IgD-negative memory B cell (primary cell): ENCODE results near the gene ZNF699. TPM values are rescaled to one million over a fixed set of nuclear protein-coding genes. Genes with fewer than 3 reads are reported as not detected.
A peak's percentile ranks its signal among the peaks of the same experiment; 100 is the strongest.
"Not testable (repeated sequence)": the region's sequence is repeated elsewhere in the genome, so short reads cannot be mapped to it uniquely, and the experiment has no call there.

ENCODE experiments used
- H3K27ac Mint-ChIP-seq, 3 donors: one replicate each; pipeline ENCODE4 v1.8.0; 2020 to 2022; ENCODE audit warnings: mild to moderate bottlenecking in 3 of 3, mixed read lengths in 3 of 3, moderate library complexity in 1 of 3
- H3K27me3 Mint-ChIP-seq: one replicate; pipeline ENCODE4 v1.8.0; 2021; ENCODE audit warnings: mixed read lengths
- H3K36me3 Mint-ChIP-seq: one replicate; pipeline ENCODE4 v1.8.0; 2020; ENCODE audit warnings: mild to moderate bottlenecking, mixed read lengths
- H3K4me1 Mint-ChIP-seq, 3 donors: one replicate each; pipeline ENCODE4 v1.8.0; 2020 to 2022; ENCODE audit warnings: mixed read lengths in 3 of 3, mild to moderate bottlenecking in 1 of 3
- H3K4me3 Mint-ChIP-seq, 4 donors: one replicate each; pipeline ENCODE4 v1.8.0; 2020 to 2022; ENCODE audit warnings: mild to moderate bottlenecking in 4 of 4, mixed read lengths in 4 of 4, moderate library complexity in 3 of 4
- H3K9me3 Mint-ChIP-seq, 3 donors: one replicate each; pipeline ENCODE4 v1.8.0; 2020 to 2021; ENCODE audit warnings: mixed read lengths in 3 of 3, mild to moderate bottlenecking in 1 of 3
- polyA plus RNA-seq: library from polyadenylated mRNA; unstranded; fragments of 300-500 nt; fragmentation: Illumina TruSeq; gene quantifications from one replicate; pipeline ENCODE4 v1.2.3, GENCODE V29; 2021

ZNF699 gene
- polyA plus RNA-seq, 1 donor from 2014 or later: 8.6 TPM

DNA sequence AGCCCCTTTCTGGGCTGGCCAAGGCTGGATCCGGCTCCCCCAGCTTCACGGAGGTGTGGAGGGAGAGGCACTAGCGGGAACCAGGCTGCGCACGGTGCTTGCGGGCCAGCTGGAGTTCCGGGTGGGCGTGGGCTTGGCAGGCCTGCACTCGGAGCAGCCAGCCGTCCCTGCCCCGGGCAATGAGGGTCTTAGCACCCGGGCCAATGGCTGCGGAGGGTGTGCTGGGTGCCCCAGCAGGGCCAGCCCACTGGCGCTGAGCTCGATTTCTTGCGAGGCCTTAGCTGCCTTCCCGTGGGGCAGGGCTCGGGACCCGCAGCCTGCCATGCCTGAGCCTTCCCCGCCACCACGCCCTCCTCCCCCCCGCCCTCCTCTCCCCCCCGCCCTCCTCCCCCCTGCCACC, 11.7 kb upstream of the ZNF699 start:
- Mint-ChIP-seq H3K4me3 (no peak overlapping the region), H3K27ac (no peak overlapping the region), H3K4me1 (peaks cover 6 to 11% (median 10%) of the 10 kb centered on the region in 3 donors), H3K27me3 (no peaks in the 10 kb centered on the region), H3K36me3 (peaks cover 8% of the 10 kb centered on the region), H3K9me3 (peaks cover 6 to 24% (median 19%) of the 10 kb centered on the region in 3 donors)

DNA sequence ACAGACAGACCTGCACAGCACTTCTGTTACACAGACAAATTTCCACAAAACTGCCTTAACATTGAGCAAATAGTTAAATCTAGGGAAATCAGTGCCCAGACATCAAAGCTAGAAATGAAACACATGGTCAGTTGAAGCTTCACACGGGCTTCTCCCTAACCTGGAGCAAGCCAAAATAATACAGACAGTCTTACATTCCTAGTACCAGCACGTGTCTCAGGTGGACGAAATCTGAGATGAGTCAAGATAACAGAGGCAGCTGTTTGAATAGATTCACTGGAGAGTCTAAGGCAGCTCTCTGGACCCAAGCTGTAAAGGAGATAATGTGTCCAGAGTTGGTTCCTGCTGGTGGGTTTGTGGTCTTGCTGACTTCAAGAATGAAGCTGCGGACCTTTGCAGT, 4.1 kb upstream of the ZNF699 start:
- H3K27me3 Mint-ChIP-seq: no peaks in the 10 kb centered on the region
- peaks cover 2% of the 10 kb centered on the region for H3K36me3 Mint-ChIP-seq
- peaks cover 3 to 4% (median 3%) of the 10 kb centered on the region in 3 donors for H3K4me1 Mint-ChIP-seq
- H3K27ac Mint-ChIP-seq: no peak overlapping the region
- peak overlapping the region in 1 of 4 donors; percentile 46 for H3K4me3 Mint-ChIP-seq
- peaks cover 8 to 22% (median 21%) of the 10 kb centered on the region in 3 donors for H3K9me3 Mint-ChIP-seq

DNA sequence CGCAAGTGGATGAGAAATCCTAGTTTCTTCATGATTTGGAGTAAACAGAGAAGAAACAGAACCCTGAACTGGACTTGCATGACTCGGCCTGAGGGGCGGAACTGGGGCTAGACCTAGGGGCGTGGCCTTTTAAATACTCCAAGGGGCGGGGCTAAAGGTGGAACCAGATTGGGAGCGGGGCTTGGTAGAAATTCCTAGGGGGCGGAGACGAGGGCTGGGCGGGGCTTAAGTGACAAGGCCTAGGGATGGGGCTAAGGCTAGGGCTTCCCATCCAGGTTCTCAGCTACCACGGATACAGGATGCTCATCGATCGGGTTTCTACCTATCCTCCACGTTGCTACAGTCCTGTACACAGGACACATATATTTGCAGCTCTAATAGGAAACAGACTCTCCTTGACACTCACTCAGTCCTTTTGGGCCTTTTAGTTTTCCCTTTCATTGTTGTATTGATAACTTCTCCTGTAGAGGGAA, 372 bp upstream of the ZNF699 start:
- Mint-ChIP-seq H3K9me3 (peaks cover 9 to 15% (median 12%) of the 10 kb centered on the region in 3 donors), H3K36me3 (peaks cover 3% of the 10 kb centered on the region), H3K27me3 (no peaks in the 10 kb centered on the region), H3K27ac (peak overlapping the region; percentile 94 to 100 (median 99)), H3K4me1 (peaks cover 10 to 14% (median 13%) of the 10 kb centered on the region in 3 donors), H3K4me3 (peak overlapping the region; percentile 93 to 99 (median 97))

DNA sequence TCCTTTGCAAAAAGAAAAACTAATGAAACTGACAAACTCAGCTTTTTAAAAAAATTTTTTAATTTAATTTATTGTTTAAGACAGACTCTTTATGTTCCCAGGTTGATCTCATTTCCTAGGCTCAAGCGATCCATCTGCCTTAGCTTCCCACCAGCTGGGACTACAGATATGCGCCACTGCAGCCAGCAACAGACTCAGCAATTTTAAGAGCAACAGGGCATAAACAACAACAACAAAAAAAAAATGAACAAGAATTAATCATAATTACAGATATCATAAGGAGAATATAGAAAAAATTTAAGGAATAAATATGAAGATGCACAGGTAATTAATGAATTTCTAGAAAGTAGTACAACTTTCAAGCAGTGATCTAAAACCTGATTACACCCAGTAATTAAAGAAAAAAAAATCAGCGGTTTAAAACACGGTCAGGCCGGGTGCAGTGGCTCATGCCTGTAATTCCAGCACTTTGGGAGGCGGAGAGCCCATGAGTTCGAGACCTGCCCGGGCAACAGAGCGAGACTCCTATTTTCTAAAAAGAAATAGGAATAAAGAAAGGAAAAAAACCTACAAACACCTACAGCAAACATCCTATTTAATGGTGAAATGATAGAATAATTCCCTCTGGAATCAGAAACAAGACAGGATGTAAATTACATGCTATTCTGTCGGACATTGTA, 1.4 kb downstream of the ZNF699 start:
- Mint-ChIP-seq H3K36me3 (peaks cover 13% of the 10 kb centered on the region), H3K4me1 (peaks cover 10 to 14% (median 13%) of the 10 kb centered on the region in 3 donors), H3K27ac (peak overlapping the region in 2 of 3 donors; percentile 94 to 99), H3K27me3 (no peaks in the 10 kb centered on the region), H3K9me3 (peaks cover 6 to 14% (median 10%) of the 10 kb centered on the region in 3 donors), H3K4me3 (peak overlapping the region; percentile 93 to 99 (median 97))

DNA sequence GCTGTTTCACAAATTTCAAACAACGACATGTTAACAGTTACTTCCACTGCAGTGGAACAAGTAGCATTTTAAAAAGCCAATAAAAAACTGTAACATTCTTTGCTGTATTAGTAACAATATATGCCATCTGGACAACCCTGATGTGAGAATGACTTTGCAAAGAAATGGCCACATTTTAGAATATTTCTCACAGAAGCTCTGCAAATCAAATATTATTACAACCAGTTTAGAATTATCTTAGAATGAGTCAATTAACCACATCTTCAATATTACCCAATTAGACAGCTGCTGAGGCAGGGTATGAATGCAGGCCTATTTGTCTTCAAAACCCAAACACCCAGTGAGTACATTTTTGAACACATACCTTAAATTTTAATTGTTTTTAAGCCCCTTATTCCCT, 3.2 kb downstream of the ZNF699 start:
- Mint-ChIP-seq H3K4me3 (peak overlapping the region in 2 of 4 donors; percentile 45 to 61), H3K27ac (peak overlapping the region in 1 of 3 donors; percentile 25), H3K27me3 (no peaks in the 10 kb centered on the region), H3K9me3 (peaks cover 10 to 22% (median 12%) of the 10 kb centered on the region in 3 donors), H3K4me1 (peaks cover 10 to 14% (median 13%) of the 10 kb centered on the region in 3 donors), H3K36me3 (peaks cover 23% of the 10 kb centered on the region)

DNA sequence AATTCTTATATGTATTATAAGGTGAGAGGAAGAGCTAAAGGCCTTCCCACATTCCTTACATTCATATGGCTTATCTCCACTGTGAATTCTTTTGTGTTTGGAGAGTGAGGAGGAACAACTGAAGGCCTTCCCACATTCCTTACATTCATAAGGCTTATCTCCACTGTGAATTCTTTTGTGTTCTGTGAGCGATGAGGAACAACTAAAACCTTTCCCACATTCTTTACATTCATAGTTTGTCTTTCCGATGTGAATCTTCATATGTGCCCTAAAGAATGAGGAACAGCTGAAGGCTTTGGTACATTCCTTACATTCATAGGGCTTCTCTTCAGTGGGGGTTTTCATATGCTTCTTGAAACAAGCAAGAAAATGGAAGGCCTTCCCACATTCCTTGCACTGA, 13.3 kb downstream of the ZNF699 start:
- H3K27ac Mint-ChIP-seq: no peak overlapping the region
- H3K36me3 Mint-ChIP-seq: peaks cover 49% of the 10 kb centered on the region
- H3K4me3 Mint-ChIP-seq: no peak overlapping the region
- no peaks in the 10 kb centered on the region for H3K27me3 Mint-ChIP-seq
- peaks cover 17 to 46% (median 44%) of the 10 kb centered on the region in 3 donors for H3K9me3 Mint-ChIP-seq
- peaks cover 0 to under 1% (median 0%) of the 10 kb centered on the region in 3 donors for H3K4me1 Mint-ChIP-seq

DNA sequence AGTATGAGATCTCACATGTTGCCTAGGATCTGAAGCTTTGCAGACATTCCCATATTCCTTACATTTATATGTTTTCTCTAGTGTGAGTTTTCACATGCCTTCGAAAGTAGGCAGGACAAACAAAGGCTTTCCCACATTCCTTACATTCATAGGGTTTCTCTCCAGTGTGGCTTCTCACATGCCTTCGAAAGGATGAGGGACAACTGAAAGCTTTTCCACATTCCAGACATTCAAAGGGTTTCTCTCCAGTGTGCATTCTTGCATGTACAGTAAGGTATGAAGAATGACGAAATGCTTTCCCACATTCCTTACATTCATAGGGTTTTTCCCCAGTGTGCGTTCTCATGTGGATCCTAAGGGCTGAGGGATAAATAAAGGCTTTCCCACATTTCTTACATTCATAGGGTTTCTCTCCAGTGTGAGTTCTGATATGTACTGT, 14.2 kb downstream of the ZNF699 start:
- Mint-ChIP-seq H3K36me3 (peaks cover 43% of the 10 kb centered on the region), H3K27me3 (no peaks in the 10 kb centered on the region), H3K4me3 (peak overlapping the region in 1 of 4 donors; percentile 9), H3K27ac (no peak overlapping the region), H3K4me1 (peaks cover 0 to 1% (median 0%) of the 10 kb centered on the region in 3 donors), H3K9me3 (peaks cover 15 to 45% (median 41%) of the 10 kb centered on the region in 3 donors)

DNA sequence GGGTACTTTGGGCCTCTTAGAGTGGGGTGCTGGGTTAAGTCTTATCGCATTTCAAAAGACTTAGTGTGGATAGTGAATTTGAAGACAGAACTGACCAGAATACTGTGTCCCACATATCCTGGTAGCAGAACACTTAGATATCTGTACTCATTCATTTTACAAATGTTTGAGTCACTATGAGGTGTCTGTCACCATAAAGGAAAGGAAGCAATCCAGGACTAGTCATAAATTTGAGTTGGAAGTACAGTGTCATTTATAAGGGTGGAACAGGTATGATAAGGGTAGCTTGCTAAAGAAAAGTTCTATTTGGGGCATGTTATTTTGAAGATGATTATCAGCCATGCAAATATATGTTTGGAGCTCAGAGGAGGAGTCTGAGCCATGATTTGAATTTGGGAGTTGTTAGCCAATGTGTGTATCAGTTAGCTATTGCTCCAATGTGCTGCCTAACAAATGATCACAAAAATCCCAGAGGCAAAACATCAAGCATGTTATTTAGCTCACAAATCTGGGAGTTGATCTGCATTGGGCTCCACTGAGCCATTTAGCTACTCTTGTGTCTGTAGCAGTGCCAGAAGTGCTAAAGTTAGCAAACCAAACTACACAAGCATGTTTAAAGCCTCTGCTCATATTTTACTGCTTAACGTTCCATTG, 20.3 kb downstream of the ZNF699 start:
- Mint-ChIP-seq H3K27me3 (no peaks in the 10 kb centered on the region), H3K36me3 (peaks cover 21% of the 10 kb centered on the region), H3K4me3 (no peak overlapping the region), H3K27ac (no peak overlapping the region), H3K9me3 (peaks cover 18 to 35% (median 23%) of the 10 kb centered on the region in 3 donors), H3K4me1 (peaks cover 0 to 1% (median 0%) of the 10 kb centered on the region in 3 donors)

DNA sequence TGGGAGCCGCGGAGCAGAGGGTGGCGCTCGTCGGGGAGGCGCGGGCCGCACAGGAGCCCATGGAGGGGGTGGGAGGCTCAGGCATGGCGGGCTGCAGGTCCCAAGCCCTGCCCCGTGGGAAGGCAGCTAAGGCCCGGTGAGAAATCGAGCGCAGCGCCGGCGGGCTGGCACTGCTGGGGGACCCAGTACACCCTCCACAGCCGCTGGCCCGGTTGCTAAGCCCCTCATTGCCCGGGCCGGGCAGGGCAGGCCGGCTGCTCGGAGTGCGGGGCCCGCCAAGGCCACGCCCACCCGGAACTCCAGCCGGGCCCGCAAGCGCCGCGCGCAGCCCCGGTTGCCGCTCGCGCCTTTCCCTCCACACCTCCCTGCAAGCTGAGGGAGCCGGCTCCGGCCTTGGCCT, 26.2 kb downstream of the ZNF699 start:
- Mint-ChIP-seq H3K9me3 (peaks cover 11 to 34% (median 16%) of the 10 kb centered on the region in 3 donors), H3K4me3 (peak overlapping the region in 2 of 4 donors; percentile 49 to 66)
- not testable (repeated sequence) for H3K4me1 Mint-ChIP-seq, H3K27me3 Mint-ChIP-seq, H3K36me3 Mint-ChIP-seq, H3K27ac Mint-ChIP-seq

DNA sequence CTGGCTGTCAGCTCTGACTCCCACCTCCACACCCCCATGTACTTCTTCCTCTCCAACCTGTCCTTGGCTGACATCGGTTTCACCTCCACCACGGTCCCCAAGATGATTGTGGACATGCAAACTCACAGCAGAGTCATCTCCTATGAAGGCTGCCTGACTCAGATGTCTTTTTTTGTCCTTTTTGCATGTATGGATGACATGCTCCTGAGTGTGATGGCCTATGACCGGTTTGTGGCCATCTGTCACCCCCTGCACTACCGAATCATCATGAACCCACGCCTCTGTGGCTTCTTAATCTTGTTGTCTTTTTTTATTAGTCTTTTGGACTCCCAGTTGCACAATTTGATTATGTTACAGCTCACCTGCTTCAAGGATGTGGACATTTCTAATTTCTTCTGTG, 58.4 kb downstream of the ZNF699 start:
- Mint-ChIP-seq H3K9me3 (peaks cover 9 to 17% (median 10%) of the 10 kb centered on the region in 3 donors), H3K27me3 (no peaks in the 10 kb centered on the region), H3K4me3 (no peak overlapping the region), H3K27ac (no peak overlapping the region), H3K4me1 (no peaks in the 10 kb centered on the region), H3K36me3 (no peaks in the 10 kb centered on the region)

DNA sequence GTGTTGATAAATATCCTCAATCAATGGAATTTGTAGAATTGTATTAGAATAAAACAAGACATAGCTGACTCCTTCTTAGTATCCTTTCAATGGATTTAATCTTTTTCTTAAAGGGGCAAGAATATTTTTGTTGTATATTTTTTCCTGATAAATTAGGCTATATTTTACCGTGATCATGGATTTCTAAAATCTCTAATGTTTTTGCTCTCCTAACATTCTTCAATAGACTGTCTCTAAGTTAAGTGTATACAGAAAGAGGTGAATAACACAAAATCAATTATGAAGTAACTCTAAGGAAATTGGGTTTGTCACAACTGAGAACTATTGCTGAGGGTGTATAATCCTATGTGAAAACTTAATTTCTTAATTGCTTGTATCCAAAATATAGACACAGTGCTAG, 59.0 kb downstream of the ZNF699 start, which contains the start of gene OR7E24:
Gene OR7E24, plus strand, starts transcription at position 301 of the 400 bp plus-strand sequence. CDS start 114 bp downstream, outside the sequence.
- no peaks in the 10 kb centered on the region for H3K36me3 Mint-ChIP-seq
- H3K27me3 Mint-ChIP-seq: no peaks in the 10 kb centered on the region
- no peak within 1 kb of the TSS for H3K4me3 Mint-ChIP-seq
- no peak within 1 kb of the TSS for H3K27ac Mint-ChIP-seq
- peaks cover 9 to 17% (median 9%) of the 10 kb centered on the region in 3 donors for H3K9me3 Mint-ChIP-seq
- H3K4me1 Mint-ChIP-seq: no peaks in the 10 kb centered on the region

Other genes starting within 250 kb of the ZNF699 start
- gene OR1M1, start 222.8 kb downstream of the ZNF699 start, polyA plus RNA-seq: not detected
- gene OR7G2, start 202.4 kb downstream of the ZNF699 start, polyA plus RNA-seq: not detected
- gene OR7G1, start 194.1 kb downstream of the ZNF699 start, polyA plus RNA-seq: not detected
- not detected for gene OR7G3, start 182.9 kb downstream of the ZNF699 start, polyA plus RNA-seq
- 51.6 TPM for gene ZNF317, start 169.4 kb downstream of the ZNF699 start, polyA plus RNA-seq
- 0.43 TPM for gene OR7D2, start 130.9 kb downstream of the ZNF699 start, polyA plus RNA-seq
- gene OR7D4, start 90.2 kb downstream of the ZNF699 start, polyA plus RNA-seq: not detected
- not detected for gene OR7E24, start 58.9 kb downstream of the ZNF699 start, polyA plus RNA-seq
- 24.6 TPM for gene ZNF559, start 14.3 kb upstream of the ZNF699 start, polyA plus RNA-seq
- gene ZNF177, start 53.2 kb upstream of the ZNF699 start, polyA plus RNA-seq: 1.6 TPM
- 14.5 TPM for gene ZNF266, start 125.7 kb upstream of the ZNF699 start, polyA plus RNA-seq
- gene ZNF560, start 188.8 kb upstream of the ZNF699 start, polyA plus RNA-seq: not detected
- gene ZNF426, start 228.8 kb upstream of the ZNF699 start, polyA plus RNA-seq: 12.1 TPM